B cell (primary cell): Measurements from ENCODE around the gene CD14. TPM values are rescaled to one million over a fixed set of nuclear protein-coding genes. Genes with fewer than 3 reads are reported as not detected.
"Not testable (repeated sequence)": the region's sequence is repeated elsewhere in the genome, so short reads cannot be mapped to it uniquely, and the experiment has no call there.

ENCODE experiments used
- ATAC-seq: fragments of 200-7000 bp; cut with Tn5 transposase; one replicate; pipeline ENCODE4 v1.10.0; 2021; ENCODE audit warnings: low read depth, mild to moderate bottlenecking, moderate number of reproducible peaks, moderate library complexity
- CTCF ChIA-PET: fragments of 350-600 bp; sonication (Branson Sonifier 250); formaldehyde crosslinking; loops from one replicate; lab custom pipeline; 2021; ENCODE audit warnings: antibody characterized with exemption, inconsistent platforms; lab: Charles Lee
- POLR2A ChIA-PET: fragments of 350-600 bp; sonication (Branson Sonifier 250); formaldehyde crosslinking; loops from one replicate; lab custom pipeline; 2021; ENCODE audit warnings: antibody characterized with exemption; lab: Charles Lee
- DNase-seq: peaks from one replicate; pipeline ENCODE4 v3.0.0; 2013
- H2AFZ ChIP-seq: 2 replicates; pipeline ENCODE4 v1.6.1; 2012; ENCODE audit warnings: mild to moderate bottlenecking, low read depth, low read length; ENCODE audit not compliant: insufficient read depth, poor library complexity, severe bottlenecking
- H3K27ac ChIP-seq, 2 donors: 1 replicate in 1 of 2; 2 replicates in 1 of 2; pipeline ENCODE4 v1.5.1; 2012 to 2013; ENCODE audit warnings: low read length in 2 of 2, mild to moderate bottlenecking in 2 of 2, moderate library complexity in 1 of 2
- H3K27me3 ChIP-seq, 4 experiments: fragments of 200-600 bp in 1 of 4; sonication (generic) in 1 of 4; replicated peaks in 1 of 4; 1 replicate in 2 of 4; 2 replicates in 2 of 4; pipeline versions ENCODE4 v1.6.1 to v1.7.0; 2013 to 2016; ENCODE audit warnings: low read length in 3 of 4, mild to moderate bottlenecking in 2 of 4, mixed read lengths in 1 of 4, moderate library complexity in 1 of 4; ENCODE audit not compliant: insufficient read depth in 4 of 4, control insufficient read depth in 3 of 4; ENCODE audit errors: control extremely low read depth in 1 of 4
- H3K36me3 ChIP-seq, 2 experiments: replicated peaks in 1 of 2; 1 replicate in 1 of 2; 2 replicates in 1 of 2; pipeline versions ENCODE4 v1.6.1 to v1.7.1; 2013; ENCODE audit warnings: low read length in 1 of 2; ENCODE audit not compliant: insufficient read depth in 2 of 2, control insufficient read depth in 1 of 2; ENCODE audit errors: control extremely low read depth in 1 of 2, extremely low read depth in 1 of 2
- H3K4me1 ChIP-seq, 2 donors: fragments of 200-600 bp in 1 of 2; sonication (generic) in 1 of 2; 1 replicate in 1 of 2; 2 replicates in 1 of 2; pipeline versions ENCODE4 v1.5.1 to v1.6.1; 2013 to 2017; ENCODE audit warnings: low read length in 2 of 2; ENCODE audit not compliant: control insufficient read depth in 2 of 2, insufficient read depth in 2 of 2
- H3K4me2 ChIP-seq: replicated peaks from 2 replicates; pipeline ENCODE3; 2012; ENCODE audit warnings: mild to moderate bottlenecking, low read depth, low read length; ENCODE audit not compliant: poor library complexity, severe bottlenecking
- H3K4me3 ChIP-seq, 5 experiments: fragments of 200-600 bp in 1 of 5; sonication (generic) in 1 of 5; 1 replicate in 3 of 5; 2 replicates in 2 of 5; pipeline versions ENCODE4 v1.5.1 to v1.7.0; 2011 to 2016; ENCODE audit warnings: low read length in 4 of 5, mild to moderate bottlenecking in 4 of 5, low read depth in 2 of 5, control low read depth in 1 of 5, moderate library complexity in 1 of 5; ENCODE audit not compliant: insufficient read depth in 1 of 5; ENCODE audit errors: control extremely low read depth in 1 of 5, extremely low read depth in 1 of 5
- H3K79me2 ChIP-seq: fragments of 200-600 bp; sonication (generic); one replicate; pipeline ENCODE4 v1.6.0; 2016; ENCODE audit warnings: low read length; ENCODE audit not compliant: control insufficient read depth, insufficient read depth
- H3K9ac ChIP-seq: fragments of 200-600 bp; sonication (generic); 2 replicates; pipeline ENCODE4 v1.6.1; 2017; ENCODE audit warnings: mild to moderate bottlenecking, low read length, moderate library complexity
- H3K9me3 ChIP-seq, 3 donors: one replicate each; pipeline versions ENCODE4 v1.6.1 to v1.7.1; 2013; ENCODE audit warnings: low read length in 2 of 3; ENCODE audit not compliant: control insufficient read depth in 2 of 3, insufficient read depth in 1 of 3; ENCODE audit errors: control extremely low read depth in 1 of 3
- H4K20me1 ChIP-seq: 2 replicates; pipeline ENCODE4 v1.6.0; 2012; ENCODE audit warnings: mild to moderate bottlenecking, low read length; ENCODE audit not compliant: insufficient read depth, control insufficient read depth, poor library complexity, severe bottlenecking
- H3K27ac Mint-ChIP-seq: one replicate; pipeline ENCODE4 v1.8.0; 2021; ENCODE audit warnings: mixed read lengths
- H3K27me3 Mint-ChIP-seq: one replicate; pipeline ENCODE4 v1.8.0; 2021; ENCODE audit warnings: mixed read lengths
- H3K4me1 Mint-ChIP-seq: one replicate; pipeline ENCODE4 v1.8.0; 2021; ENCODE audit warnings: mixed read lengths
- H3K4me3 Mint-ChIP-seq: one replicate; pipeline ENCODE4 v1.8.0; 2021; ENCODE audit warnings: mixed read lengths
- H3K9me3 Mint-ChIP-seq: one replicate; pipeline ENCODE4 v1.8.0; 2022; ENCODE audit warnings: mixed read lengths; ENCODE audit not compliant: insufficient read depth
- EZH2 ChIP-seq: IDR thresholded peaks from 2 replicates; pipeline ENCODE4 v1.6.1; 2012; ENCODE audit warnings: borderline replicate concordance, low read depth, mild to moderate bottlenecking, moderate library complexity, low read length; ENCODE audit not compliant: insufficient read depth, poor library complexity, severe bottlenecking
- WGBS: methylation state at CpG from one replicate; pipeline ENCODE4 v1.1.5; 2013; ENCODE audit warnings: missing lambda C conversion rate; ENCODE audit not compliant: insufficient coverage; 5-methylcytosine and 5-hydroxymethylcytosine counted together
- intact Hi-C: fragments of 100-400 bp; cut with micrococcal nuclease; formaldehyde crosslinking; loops from one replicate; pipeline ENCODE4 v1.10.0; 2022
- polyA plus RNA-seq: library from polyadenylated mRNA; depleted of rRNA; stranded (reverse); fragments of >200 nt; gene quantifications from 2 replicates; pipeline ENCODE4 v1.2.3, GENCODE V29; 2012
- total RNA-seq, 2 donors: library from RNA; stranded (reverse); fragments of 120-200 nt in 1 of 2; gene quantifications; 1 replicate in 1 of 2; 2 replicates in 1 of 2; pipeline versions ENCODE4 v1.2.3 to v1.2.4, GENCODE V29; 2013 to 2022
- TF ChIP-seq, protein P1 (sequence below): fragments of 200-600 bp; IDR thresholded peaks from one replicate; pipeline ENCODE4 v1.8.0; 2022; ENCODE audit warnings: antibody characterized with exemption, mild to moderate bottlenecking

Gene CD14
- total and polyA plus RNA-seq, 2 donors (not counting 1 experiment from before 2014, with no cell fraction given): 1.8 to 11.4 TPM

DNA sequence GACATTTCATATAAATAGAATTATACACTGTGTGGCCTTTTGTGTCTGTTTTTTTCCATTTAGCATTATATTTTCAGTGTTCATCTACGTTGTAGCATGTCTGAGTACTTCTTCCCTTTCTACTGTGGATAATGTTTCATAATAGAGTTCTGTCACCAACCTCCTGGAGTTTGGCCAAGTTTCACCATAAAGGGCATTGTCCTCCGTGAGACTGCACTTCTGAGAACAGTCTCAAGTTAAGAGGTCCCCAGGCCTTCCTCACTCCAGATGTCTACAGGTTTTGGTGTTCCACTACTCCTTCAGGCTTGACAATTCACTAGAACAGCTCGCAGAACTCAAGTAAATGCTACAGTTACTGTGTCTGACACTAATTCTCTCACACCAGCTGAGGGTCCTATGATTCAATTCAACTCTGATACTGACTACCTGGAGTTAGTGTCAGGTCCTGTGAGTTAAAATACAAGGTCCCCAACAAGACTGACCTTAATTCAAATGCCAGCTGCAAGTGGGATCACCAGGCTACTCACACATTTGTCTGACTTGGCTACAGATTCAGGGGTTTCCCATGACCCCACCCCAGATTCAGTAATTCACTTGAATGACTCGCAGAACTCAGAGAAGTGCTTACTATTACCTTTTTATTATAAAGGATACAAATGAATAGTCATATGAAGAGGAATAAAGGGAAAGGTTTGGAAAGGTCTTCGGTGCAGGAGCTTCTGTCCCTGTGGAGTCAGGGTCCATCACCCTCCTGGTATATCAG is 37.3 kb downstream of the CD14 start:
- no peak for DNase-seq
- Histone ChIP-seq H3K4me1 (no peaks in the 10 kb centered on the region), H3K4me3 (no peak overlapping the region), H3K27me3 (peaks cover 0 to 2% (median 1%) of the 10 kb centered on the region in 4 experiments), H3K36me3 (no peaks in the 10 kb centered on the region), H2AFZ (no peak overlapping the region), H3K9me3 (peaks cover 0 to 6% (median 0%) of the 10 kb centered on the region in 3 donors), H3K27ac (no peak overlapping the region), H3K9ac (no peak overlapping the region), H4K20me1 (no peaks in the 10 kb centered on the region), H3K79me2 (no peaks in the 10 kb centered on the region), H3K4me2 (no peak overlapping the region)
- 35% methylated on average over 2 of the region's 5 CpGs for WGBS
- intact Hi-C loops: no loop called here
- no peak for ATAC-seq
- Mint-ChIP-seq H3K4me1 (no peaks in the 10 kb centered on the region), H3K27ac (no peak overlapping the region), H3K27me3 (peaks cover 13% of the 10 kb centered on the region), H3K9me3 (no peaks in the 10 kb centered on the region), H3K4me3 (no peak overlapping the region)
- ChIA-PET CTCF (no interaction called here), POLR2A (no interaction called here)
- TF ChIP-seq EZH2: no peak
- TF ChIP-seq, protein P1, sequence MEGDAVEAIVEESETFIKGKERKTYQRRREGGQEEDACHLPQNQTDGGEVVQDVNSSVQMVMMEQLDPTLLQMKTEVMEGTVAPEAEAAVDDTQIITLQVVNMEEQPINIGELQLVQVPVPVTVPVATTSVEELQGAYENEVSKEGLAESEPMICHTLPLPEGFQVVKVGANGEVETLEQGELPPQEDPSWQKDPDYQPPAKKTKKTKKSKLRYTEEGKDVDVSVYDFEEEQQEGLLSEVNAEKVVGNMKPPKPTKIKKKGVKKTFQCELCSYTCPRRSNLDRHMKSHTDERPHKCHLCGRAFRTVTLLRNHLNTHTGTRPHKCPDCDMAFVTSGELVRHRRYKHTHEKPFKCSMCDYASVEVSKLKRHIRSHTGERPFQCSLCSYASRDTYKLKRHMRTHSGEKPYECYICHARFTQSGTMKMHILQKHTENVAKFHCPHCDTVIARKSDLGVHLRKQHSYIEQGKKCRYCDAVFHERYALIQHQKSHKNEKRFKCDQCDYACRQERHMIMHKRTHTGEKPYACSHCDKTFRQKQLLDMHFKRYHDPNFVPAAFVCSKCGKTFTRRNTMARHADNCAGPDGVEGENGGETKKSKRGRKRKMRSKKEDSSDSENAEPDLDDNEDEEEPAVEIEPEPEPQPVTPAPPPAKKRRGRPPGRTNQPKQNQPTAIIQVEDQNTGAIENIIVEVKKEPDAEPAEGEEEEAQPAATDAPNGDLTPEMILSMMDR: no peak

DNA sequence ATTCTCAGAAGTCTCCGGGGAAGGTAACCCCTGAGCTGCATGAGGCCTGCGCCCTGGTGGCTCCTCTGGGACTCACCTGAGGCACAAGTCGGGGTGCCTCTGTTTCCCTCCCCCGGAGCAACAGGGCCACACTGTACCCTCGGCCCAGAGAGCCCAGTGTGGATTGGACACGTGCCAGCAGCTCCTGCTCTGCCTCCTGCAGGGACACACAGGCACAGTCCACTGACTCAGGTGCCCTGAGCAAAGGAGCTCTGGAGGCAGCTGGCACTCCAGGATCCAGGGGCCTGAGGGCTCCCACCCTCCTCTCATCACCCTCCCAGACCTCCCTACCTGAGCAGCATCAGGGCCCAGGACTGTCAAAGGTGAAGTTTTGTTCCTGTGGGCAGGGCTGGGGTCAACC is 38.8 kb downstream of the CD14 start:
- no peaks in the 10 kb centered on the region for H4K20me1 ChIP-seq
- peaks cover 0 to 2% (median 1%) of the 10 kb centered on the region in 4 experiments for H3K27me3 ChIP-seq
- no peaks in the 10 kb centered on the region for H3K4me1 ChIP-seq
- no peak overlapping the region for H3K9ac ChIP-seq
- ChIA-PET CTCF (no interaction called here), POLR2A (no interaction called here)
- H3K36me3 ChIP-seq: no peaks in the 10 kb centered on the region
- DNase-seq: no peak
- Mint-ChIP-seq H3K4me1 (no peaks in the 10 kb centered on the region), H3K9me3 (no peaks in the 10 kb centered on the region), H3K4me3 (no peak overlapping the region), H3K27ac (no peak overlapping the region), H3K27me3 (peaks cover 13% of the 10 kb centered on the region)
- H2AFZ ChIP-seq: no peak overlapping the region
- WGBS: 89% methylated on average over 6 of the region's 6 CpGs
- H3K79me2 ChIP-seq: no peaks in the 10 kb centered on the region
- TF ChIP-seq, protein P1: no peak
- no peak for TF ChIP-seq EZH2
- H3K4me3 ChIP-seq: no peak overlapping the region
- H3K27ac ChIP-seq: no peak overlapping the region
- intact Hi-C loops: no loop called here
- no peak overlapping the region for H3K4me2 ChIP-seq
- H3K9me3 ChIP-seq: peaks cover 0 to 6% (median 0%) of the 10 kb centered on the region in 3 donors
- no peak for ATAC-seq

DNA sequence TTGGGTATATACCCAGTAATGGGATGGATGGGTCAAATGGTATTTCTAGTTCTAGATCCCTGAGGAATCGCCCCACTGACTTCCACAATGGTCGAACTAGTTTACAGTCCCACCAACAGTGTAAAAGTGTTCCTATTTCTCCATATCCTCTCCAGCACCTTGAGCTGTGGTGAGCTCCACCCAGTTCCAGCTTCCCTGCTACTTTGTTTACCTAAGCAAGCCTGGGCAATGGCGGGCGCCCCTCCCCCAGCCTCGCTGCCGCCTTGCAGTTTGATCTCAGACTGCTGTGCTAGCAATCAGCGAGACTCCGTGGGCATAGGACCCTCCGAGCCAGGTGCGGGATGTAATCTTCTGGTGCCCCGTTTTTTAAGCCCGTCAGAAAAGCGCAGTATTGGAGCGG is 39.9 kb downstream of the CD14 start:
- H3K9me3 Mint-ChIP-seq, H3K27me3 Mint-ChIP-seq, H3K4me1 Mint-ChIP-seq, DNase-seq, H3K79me2 ChIP-seq, H3K4me1 ChIP-seq, H3K27ac Mint-ChIP-seq, H3K36me3 ChIP-seq, H3K27ac ChIP-seq, CTCF ChIA-PET, ATAC-seq, intact Hi-C loops, H3K4me3 Mint-ChIP-seq, H2AFZ ChIP-seq, H3K27me3 ChIP-seq, H3K9me3 ChIP-seq, H3K4me3 ChIP-seq, H3K4me2 ChIP-seq, H3K9ac ChIP-seq, H4K20me1 ChIP-seq: not testable (repeated sequence)
- 69% methylated on average over 8 of the region's 14 CpGs for WGBS
- POLR2A ChIA-PET: interaction anchor here (0.6 kb wide), 1 partner anchor 16 kb away, joined by 3 read pairs; no protein-coding TSS in a partner anchor
